ENCODE measurements around the gene TMEM151B. TPM values are rescaled to one million over a fixed set of nuclear protein-coding genes. Genes with fewer than 3 reads are reported as not detected.
A peak's percentile ranks its signal among the peaks of the same experiment; 100 is the strongest.

Gene TMEM151B
- total and polyA plus RNA-seq, 2 of the 13 experiments (the other 11 are each of a cell fraction or from before 2014, with no cell fraction given) = not detected

- TF ChIP-seq ZNF776 (CRISPR knock-in tag; IDR thresholded peaks at IDR 0.05) (peak; percentile 53; the same call in 1 of the 2 replicates), REL (CRISPR knock-in tag; conservative IDR thresholded peaks at IDR 0.05) (peak; percentile 64; the same call in 1 of the 2 replicates), ZBTB43 (CRISPR knock-in tag; conservative IDR thresholded peaks at IDR 0.05) (0 out of 2 replicates have a peak, but pooled peaks have one; percentile 56), NR3C1 (CRISPR knock-in tag; IDR thresholded peaks at IDR 0.05) (no peak), TERF1 (CRISPR knock-in tag; IDR thresholded peaks at IDR 0.05) (0 out of 2 replicates have a peak, but pooled peaks have one; percentile 23), POGK (CRISPR knock-in tag; conservative IDR thresholded peaks at IDR 0.05) (peak; percentile 61; the same call in 1 of the 2 replicates), RERE (CRISPR knock-in tag; IDR thresholded peaks at IDR 0.05; ENCODE audit: low read depth) (peak; percentile 12; the same call in 1 of the 2 replicates), ZNF782 (CRISPR knock-in tag; IDR thresholded peaks at IDR 0.05; ENCODE audit: borderline replicate concordance) (no peak), HOXD1 (CRISPR knock-in tag; IDR thresholded peaks at IDR 0.05) (0 out of 2 replicates have a peak, but pooled peaks have one; percentile 5), ZNF562 (CRISPR knock-in tag; IDR thresholded peaks at IDR 0.05; ENCODE audit: borderline replicate concordance) (peak; percentile 58; the same call in 1 of the 2 replicates), ZBTB3 (CRISPR knock-in tag; IDR thresholded peaks at IDR 0.05; ENCODE audit: borderline replicate concordance, low read depth) (no peak), ZBTB25 (CRISPR knock-in tag; IDR thresholded peaks at IDR 0.05) (no peak), ZNF280B (CRISPR knock-in tag; IDR thresholded peaks at IDR 0.05; ENCODE audit: borderline replicate concordance) (no peak)
Measured at GRCh38 chr6:44275749-44276648, 5.7 kb downstream of the TMEM151B start (continued).

Measured in HepG2 (cell line).